ENCODE results near the gene CDC37L1.

- TF ChIP-seq CTCF (IDR thresholded peaks at IDR 0.05) (no peak), POLR2A (IDR thresholded peaks at IDR 0.05) (no peak)
Measured at GRCh38 chr9:4738866-4739586, 59.7 kb downstream of the CDC37L1 start.
